Activated CD4-positive, CD25-positive, alpha-beta regulatory T cell treated with anti-CD3 and anti-CD28 coated beads, Interleukin-2, amount 50 U/mL, for 16 hours (primary cell): ENCODE results near the gene TRAPPC6A.

Experiments used
- DNase-seq: peaks from one replicate; pipeline ENCODE4 v3.0.0-alpha.2; 2020; ENCODE audit warnings: low read depth, low spot score

The TRAPPC6A gene

DNA sequence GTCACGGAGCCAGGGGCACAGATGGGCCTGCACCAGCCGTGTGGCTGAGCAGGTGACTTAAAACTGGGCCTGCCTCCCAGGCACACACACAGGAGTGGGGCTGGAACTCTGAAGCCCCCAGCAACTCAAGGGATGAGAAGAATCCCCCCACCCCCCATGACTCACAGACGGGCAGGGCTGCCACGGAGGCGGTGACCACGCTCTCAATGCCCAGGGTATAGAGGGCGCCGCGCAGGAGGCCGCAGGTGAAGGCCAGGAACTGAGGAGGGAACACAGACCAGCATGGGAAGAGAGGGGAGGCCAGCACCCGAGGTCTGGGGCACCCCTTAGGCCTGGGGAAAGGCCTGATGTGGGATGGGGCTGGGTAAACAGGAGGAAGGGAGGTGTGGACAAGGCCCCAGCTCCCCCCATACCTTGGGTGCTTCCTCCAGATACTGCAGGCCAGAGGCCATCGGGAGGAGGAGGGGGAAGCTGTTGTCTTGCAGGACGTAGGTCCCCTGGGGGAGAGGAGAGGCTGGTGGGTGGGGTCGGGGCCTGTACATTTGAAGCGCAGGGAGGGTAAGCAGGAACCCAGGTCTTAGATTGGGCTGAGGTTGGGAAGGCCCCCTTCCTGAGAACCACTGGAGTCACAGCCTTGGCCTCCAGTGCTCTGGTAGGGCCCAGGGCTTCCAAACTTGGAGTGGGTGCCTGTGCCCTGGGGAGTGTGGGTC, 14.1 kb downstream of the TRAPPC6A start:
- DNase-seq, result no peak

DNA sequence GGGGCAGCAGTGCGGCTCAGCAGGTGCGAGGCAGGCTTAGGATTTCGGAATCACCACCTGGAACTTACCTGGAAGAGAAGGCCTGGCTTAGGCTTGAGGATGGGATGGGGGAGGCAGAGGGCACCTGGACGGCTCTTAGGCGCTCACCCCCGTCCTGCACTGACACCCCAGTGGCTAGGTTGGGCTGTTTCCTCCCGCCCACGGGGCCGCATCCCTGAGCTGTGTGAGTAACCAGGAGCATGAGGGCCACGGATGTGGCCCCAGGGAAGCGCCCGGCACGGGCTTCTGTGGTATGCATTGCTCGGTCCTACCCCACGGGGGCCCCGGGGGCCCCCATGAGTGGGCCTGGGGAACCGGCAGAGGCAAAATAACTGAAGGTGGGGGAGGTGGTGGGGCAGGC, 14.9 kb downstream of the TRAPPC6A start:
- DNase-seq, result no peak

- no peak for DNase-seq
These were observed 15.4 kb downstream of the TRAPPC6A start for GRCh38 chr19:45162608-45163143.

GRCh38 chr19:45161738-45162607, 16.1 kb downstream of the TRAPPC6A start:
- DNase-seq, result no peak

GRCh38 chr19:45160870-45161737, 16.9 kb downstream of the TRAPPC6A start, which contains the start of gene NKPD1:
TSS of gene NKPD1 (minus strand) at chr19:45160982. CDS start at chr19:45160150, 832 bp downstream.
- DNase-seq, result no peak

- no peak for DNase-seq
These were observed 18.1 kb downstream of the TRAPPC6A start for GRCh38 chr19:45159971-45160324.

DNA sequence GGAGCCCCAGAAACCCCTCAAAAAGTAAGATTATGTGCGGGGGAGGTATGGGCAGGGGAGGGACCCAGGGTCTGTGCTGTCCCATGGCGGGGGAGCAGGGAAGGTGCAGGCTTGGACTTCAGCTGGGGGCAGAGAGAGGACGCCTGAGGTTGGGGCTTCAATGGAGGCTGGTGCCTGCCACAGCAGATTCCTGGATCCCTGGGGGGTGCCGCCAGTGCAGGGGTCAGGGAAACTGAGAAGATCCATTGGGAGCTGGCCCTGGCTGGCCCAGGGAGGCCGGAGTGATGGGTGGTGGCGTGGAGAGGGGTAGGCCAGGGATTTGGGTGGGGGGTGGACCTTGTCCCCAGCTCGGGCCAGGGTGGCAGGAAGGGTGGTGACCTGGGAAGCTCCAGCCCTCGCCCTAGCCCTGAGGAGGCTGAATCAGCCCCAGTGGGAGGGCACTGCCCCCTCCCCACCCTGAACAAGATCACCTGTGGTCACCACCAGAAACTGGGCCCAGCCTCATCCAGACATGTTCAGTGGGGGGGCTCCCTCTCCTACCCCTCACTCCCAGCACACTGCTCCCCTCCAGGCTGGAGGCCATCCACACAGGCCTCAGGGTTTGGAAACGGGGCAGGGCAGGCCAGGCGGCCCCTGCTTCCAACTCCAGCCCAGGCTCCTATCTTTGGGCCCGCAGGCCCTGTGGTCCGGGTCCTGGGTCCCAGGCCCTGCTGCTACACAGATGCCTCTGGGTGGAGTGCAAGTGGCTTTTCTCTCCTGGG, 18.6 kb downstream of the TRAPPC6A start:
- DNase-seq, result no peak

GRCh38 chr19:45158503-45159209, 19.4 kb downstream of the TRAPPC6A start:
- no peak for DNase-seq

- DNase-seq, result no peak
These were observed 21.3 kb downstream of the TRAPPC6A start for GRCh38 chr19:45156751-45157150.

GRCh38 chr19:45156011-45156630, 21.9 kb downstream of the TRAPPC6A start:
- no peak for DNase-seq

DNA sequence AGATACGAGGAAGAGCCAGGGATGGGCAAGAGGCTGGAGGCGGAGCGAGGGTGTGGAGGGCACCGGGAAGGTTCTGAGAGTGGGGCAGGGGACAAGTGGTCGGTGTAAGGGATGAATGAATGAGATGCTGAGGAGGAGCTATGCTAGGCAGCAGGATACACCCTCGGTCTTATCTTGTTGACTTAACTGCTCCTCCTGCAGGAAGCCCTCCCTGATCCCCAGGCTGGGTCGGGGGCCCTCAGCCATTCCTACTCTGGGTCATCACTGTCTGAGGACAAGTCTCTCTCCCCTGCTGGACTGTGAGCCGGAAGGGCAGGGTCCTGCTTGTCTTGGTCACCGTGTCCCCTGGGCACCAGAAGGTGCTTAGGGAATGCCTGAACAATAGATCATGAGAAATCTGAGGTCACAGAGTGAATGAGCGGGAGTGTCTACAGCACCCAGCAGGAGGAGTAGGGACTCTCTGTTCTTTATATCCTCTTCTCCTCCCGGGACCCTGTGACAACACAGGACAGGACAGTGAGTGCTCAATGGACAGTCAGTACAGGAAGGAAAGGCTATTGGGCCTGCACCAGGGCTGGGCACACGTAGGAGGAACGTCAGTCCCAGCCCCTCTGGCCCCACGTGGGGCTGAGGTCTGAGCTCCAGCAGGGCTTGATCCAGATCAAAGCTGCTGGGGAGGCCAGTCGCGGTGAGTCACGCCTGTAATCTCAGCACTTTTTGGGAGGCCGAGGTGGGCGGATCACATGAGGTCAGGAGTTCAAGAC, 23.8 kb downstream of the TRAPPC6A start:
- no peak for DNase-seq

- no peak for DNase-seq
These were observed 24.5 kb downstream of the TRAPPC6A start for GRCh38 chr19:45153339-45154063.

DNA sequence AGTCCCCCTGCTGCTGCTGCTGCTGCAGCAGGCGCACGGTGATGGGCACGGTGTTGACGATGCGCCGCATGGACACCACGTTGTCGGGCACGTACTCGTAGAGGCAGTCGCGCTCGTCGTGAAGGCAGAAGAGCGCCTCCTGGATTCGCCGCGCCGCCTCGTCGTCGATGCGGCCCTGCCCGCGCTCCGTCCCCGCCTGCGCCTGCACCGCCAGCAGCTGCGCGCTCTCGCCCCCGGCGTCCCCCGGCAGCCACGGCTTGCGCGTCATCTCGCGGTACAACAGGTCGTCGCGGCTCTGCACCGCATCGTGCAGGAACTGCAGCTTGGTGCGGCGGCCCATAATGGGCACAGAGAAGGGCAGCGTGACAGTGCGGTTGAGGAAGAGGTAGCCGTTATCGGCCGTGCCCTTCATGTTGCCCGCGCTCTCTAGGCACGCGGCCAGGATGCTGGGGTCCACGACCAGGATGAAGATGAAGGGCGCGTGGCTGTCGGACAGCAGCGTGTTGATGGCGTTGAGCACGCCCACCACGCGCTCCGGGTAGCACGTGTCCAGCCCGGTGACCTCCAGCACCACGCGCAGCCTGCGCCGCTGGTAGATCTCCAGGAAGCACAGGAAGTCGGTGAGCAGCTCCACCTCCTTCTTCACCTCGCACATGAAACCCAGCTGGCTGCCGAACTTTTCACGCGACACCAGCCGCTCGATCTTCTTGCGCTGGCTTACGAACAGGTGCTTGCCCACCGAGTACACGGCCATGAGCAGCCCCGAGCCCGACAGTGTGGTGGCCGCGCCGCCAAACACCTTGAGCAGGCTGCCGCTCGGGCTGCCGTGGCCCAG, 25.3 kb downstream of the TRAPPC6A start:
- DNase-seq, result no peak

DNA sequence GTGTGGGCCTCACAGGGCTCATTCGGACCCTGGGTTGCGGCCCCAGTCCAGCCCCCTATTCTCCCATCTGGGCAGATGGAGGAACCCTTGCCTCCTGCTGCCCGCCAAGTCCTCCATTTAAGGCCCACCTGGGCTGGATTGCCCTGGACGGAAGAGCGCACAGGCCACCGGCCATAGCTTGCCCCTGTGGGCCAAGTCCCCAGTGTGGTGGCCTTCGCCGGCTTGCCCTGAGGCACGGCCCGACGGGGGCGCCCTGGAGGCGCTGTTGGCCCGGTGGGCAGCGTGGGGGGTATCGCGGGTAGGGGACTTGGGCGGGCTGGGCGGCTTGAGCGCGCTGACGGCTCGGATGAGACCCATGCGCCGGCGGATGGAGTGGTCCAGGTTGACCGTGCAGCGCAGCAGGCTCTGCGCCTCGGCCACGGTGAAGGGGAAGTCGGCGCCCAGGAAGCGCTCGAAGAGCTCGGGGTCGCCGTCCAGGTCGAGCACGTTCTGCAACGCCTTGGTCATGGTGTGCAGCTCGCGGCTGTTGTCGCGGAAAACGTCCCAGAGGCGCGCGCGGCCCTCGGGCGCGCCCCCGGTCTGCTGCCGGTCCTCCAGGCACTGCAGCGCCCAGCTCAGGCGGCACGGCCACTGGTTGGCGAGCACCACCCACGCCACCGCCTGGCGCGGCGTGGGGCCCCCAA, 26.1 kb downstream of the TRAPPC6A start:
- no peak for DNase-seq

- DNase-seq, result no peak
These were observed 26.7 kb downstream of the TRAPPC6A start for GRCh38 chr19:45151320-45151719.

GRCh38 chr19:45150751-45151281, 27.2 kb downstream of the TRAPPC6A start:
- DNase-seq, result no peak

DNA sequence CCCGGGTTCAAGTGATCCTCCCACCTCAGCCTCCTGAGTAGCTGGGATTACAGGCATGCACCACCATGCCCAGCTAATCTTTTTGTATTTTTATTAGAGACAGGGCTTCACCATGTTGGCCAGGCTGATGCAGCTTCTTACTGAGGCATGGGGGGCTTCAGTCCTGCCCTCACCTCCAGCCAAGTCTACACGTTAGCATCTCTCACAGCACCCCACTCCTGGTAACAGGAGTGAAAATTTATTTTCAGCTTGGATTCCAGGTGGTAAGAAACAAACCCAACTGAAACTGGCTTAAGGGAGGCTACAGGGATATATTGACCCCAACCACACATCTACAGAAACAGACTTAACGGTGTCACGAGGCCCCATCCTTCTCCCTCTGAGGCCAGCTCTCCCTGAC, 27.9 kb downstream of the TRAPPC6A start:
- DNase-seq, result no peak
